WTC11 (cell line): ENCODE data around the gene ABAT. TPM values are rescaled to one million over a fixed set of nuclear protein-coding genes. Genes with fewer than 3 reads are reported as not detected.

Source experiments
- ATAC-seq: fragments of 200-7000 bp; cut with Tn5 transposase; 2 replicates; pipeline ENCODE4 v1.10.0; 2021; ENCODE audit warnings: mild to moderate bottlenecking, moderate library complexity
- CTCF ChIA-PET: fragments of 300-600 bp; sonication (Branson Sonifier 250); formaldehyde crosslinking; loops from one replicate; lab custom pipeline; 2021; ENCODE audit warnings: antibody characterized with exemption; lab: Charles Lee
- POLR2A ChIA-PET: fragments of 350-600 bp; sonication (Branson Sonifier 250); formaldehyde crosslinking; loops from one replicate; lab custom pipeline; 2021; ENCODE audit warnings: antibody characterized with exemption; lab: Charles Lee
- DNase-seq: peaks from one replicate; pipeline ENCODE4 v3.0.0; 2021; ENCODE audit warnings: low spot score
- H3K27ac Mint-ChIP-seq: 2 replicates; pipeline ENCODE4 v1.8.0; 2021; ENCODE audit warnings: mixed read lengths
- H3K27me3 Mint-ChIP-seq: 2 replicates; pipeline ENCODE4 v1.8.0; 2021; ENCODE audit warnings: low read depth, mild to moderate bottlenecking, moderate library complexity, mixed read lengths
- H3K36me3 Mint-ChIP-seq: 2 replicates; pipeline ENCODE4 v1.8.0; 2021; ENCODE audit warnings: mixed read lengths
- H3K4me1 Mint-ChIP-seq: 2 replicates; pipeline ENCODE4 v1.8.0; 2022; ENCODE audit warnings: mixed read lengths
- H3K4me3 Mint-ChIP-seq: 2 replicates; pipeline ENCODE4 v1.8.0; 2021; ENCODE audit warnings: mild to moderate bottlenecking, moderate library complexity, mixed read lengths
- H3K9me3 Mint-ChIP-seq: 2 replicates; pipeline ENCODE4 v1.8.0; 2021; ENCODE audit warnings: mixed read lengths
- ATF1 ChIP-seq: sonication (generic); formaldehyde crosslinking; IDR thresholded peaks from 2 replicates; pipeline ENCODE4 v1.8.1; 2023; ENCODE audit warnings: mild to moderate bottlenecking, moderate library complexity, missing genetic modification reagents
- ATF6 ChIP-seq: sonication (generic); formaldehyde crosslinking; IDR thresholded peaks from 2 replicates; pipeline ENCODE4 v1.8.1; 2023; ENCODE audit warnings: mild to moderate bottlenecking, missing genetic modification reagents
- ELF4 ChIP-seq: sonication (generic); formaldehyde crosslinking; IDR thresholded peaks from 2 replicates; pipeline ENCODE4 v1.8.1; 2022; ENCODE audit warnings: low read depth, mild to moderate bottlenecking, moderate library complexity, missing genetic modification reagents
- ERG ChIP-seq: fragments of 250-450 bp; sonication (Bioruptor Pico); IDR thresholded peaks from 2 replicates; pipeline ENCODE4 v1.8.0; 2021; ENCODE audit warnings: mild to moderate bottlenecking
- ETV6 ChIP-seq: sonication (generic); formaldehyde crosslinking; IDR thresholded peaks from 2 replicates; pipeline ENCODE4 v1.8.1; 2022; ENCODE audit warnings: mild to moderate bottlenecking, missing genetic modification reagents
- FOXP1 ChIP-seq: sonication (generic); formaldehyde crosslinking; IDR thresholded peaks from 2 replicates; pipeline ENCODE4 v1.8.0; 2022; ENCODE audit warnings: missing genetic modification reagents, mild to moderate bottlenecking, moderate library complexity, borderline replicate concordance
- FOXP4 ChIP-seq: sonication (generic); formaldehyde crosslinking; IDR thresholded peaks from 2 replicates; pipeline ENCODE4 v1.8.0; 2022; ENCODE audit warnings: mild to moderate bottlenecking, missing genetic modification reagents
- HMGA2 ChIP-seq: fragments of 250-450 bp; sonication (Bioruptor Pico); IDR thresholded peaks from 2 replicates; pipeline ENCODE4 v1.4.0; 2021; ENCODE audit warnings: mild to moderate bottlenecking, moderate library complexity
- JUN ChIP-seq: sonication (generic); formaldehyde crosslinking; IDR thresholded peaks from 2 replicates; pipeline ENCODE4 v1.8.0; 2023; ENCODE audit warnings: mild to moderate bottlenecking, missing genetic modification reagents
- MAX ChIP-seq: sonication (generic); formaldehyde crosslinking; IDR thresholded peaks from 2 replicates; pipeline ENCODE4 v1.8.0; 2022; ENCODE audit warnings: mild to moderate bottlenecking, missing genetic modification reagents
- NFE2L1 ChIP-seq: sonication (generic); formaldehyde crosslinking; IDR thresholded peaks from 2 replicates; pipeline ENCODE4 v1.8.1; 2023; ENCODE audit warnings: missing genetic modification reagents
- NR1H2 ChIP-seq: sonication (generic); formaldehyde crosslinking; IDR thresholded peaks from 2 replicates; pipeline ENCODE4 v1.9.0; 2021; ENCODE audit warnings: mild to moderate bottlenecking, moderate library complexity, missing genetic modification reagents
- NR3C1 ChIP-seq: sonication (generic); formaldehyde crosslinking; conservative IDR thresholded peaks from 2 replicates; pipeline ENCODE4 v1.8.1; 2023; ENCODE audit warnings: low read depth, mild to moderate bottlenecking, missing genetic modification reagents
- OVOL2 ChIP-seq: fragments of 250-450 bp; sonication (Bioruptor Pico); IDR thresholded peaks from 2 replicates; pipeline ENCODE4 v1.9.0; 2021; ENCODE audit warnings: mild to moderate bottlenecking, borderline replicate concordance
- TCF7 ChIP-seq: sonication (generic); formaldehyde crosslinking; IDR thresholded peaks from 2 replicates; pipeline ENCODE4 v1.8.0; 2022; ENCODE audit warnings: mild to moderate bottlenecking, low read depth, missing genetic modification reagents, moderate library complexity
- TEAD4 ChIP-seq: sonication (generic); formaldehyde crosslinking; IDR thresholded peaks from 2 replicates; pipeline ENCODE4 v1.8.0; 2022; ENCODE audit warnings: mild to moderate bottlenecking, missing genetic modification reagents
- USF2 ChIP-seq: sonication (generic); formaldehyde crosslinking; IDR thresholded peaks from 2 replicates; pipeline ENCODE4 v1.8.1; 2023; ENCODE audit warnings: mild to moderate bottlenecking, missing genetic modification reagents, moderate library complexity
- ZNF121 ChIP-seq: sonication (generic); formaldehyde crosslinking; IDR thresholded peaks from 2 replicates; pipeline ENCODE4 v1.8.0; 2023; ENCODE audit warnings: missing genetic modification reagents
- ZNF263 ChIP-seq: sonication (generic); formaldehyde crosslinking; IDR thresholded peaks from 2 replicates; pipeline ENCODE4 v1.8.1; 2022; ENCODE audit warnings: low read depth, mild to moderate bottlenecking, moderate library complexity, missing genetic modification reagents
- ZNF317 ChIP-seq: sonication (generic); formaldehyde crosslinking; IDR thresholded peaks from 2 replicates; pipeline ENCODE4 v1.8.1; 2023; ENCODE audit warnings: low read depth, mild to moderate bottlenecking, moderate library complexity, missing genetic modification reagents, borderline replicate concordance
- ZSCAN18 ChIP-seq: fragments of 250-450 bp; sonication (Bioruptor Pico); IDR thresholded peaks from 2 replicates; pipeline ENCODE4 v2.1.2; 2022; ENCODE audit warnings: mild to moderate bottlenecking, moderate library complexity
- total RNA-seq: library from RNA; stranded (reverse); gene quantifications from 3 replicates; pipeline ENCODE4 v1.2.3, GENCODE V29; 2021

Gene ABAT
- total RNA-seq, 1 experiment from 2014 or later, result 6.6 TPM

- peak; percentile 88; the same call in 1 of the 2 replicates for TF ChIP-seq NFE2L1
- peak; percentile 82; the same call in 1 of the 2 replicates for TF ChIP-seq TEAD4 (CRISPR knock-in tag)
- peak; percentile 77; the same call in 1 of the 2 replicates for TF ChIP-seq ELF4 (CRISPR knock-in tag)
- TF ChIP-seq ATF1 (CRISPR knock-in tag), result peak; percentile 67; the same call in 1 of the 2 replicates
- 0 out of 2 replicates have a peak, but pooled peaks have one; percentile 8 for TF ChIP-seq ZNF263 (CRISPR knock-in tag)
These were observed 123.2 kb downstream of the ABAT start, which contains the start of the genes PMM2 and TMEM186 (continued) for GRCh38 chr16:8797364-8798173.

GRCh38 chr16:8798174-8798527 is 123.7 kb downstream of the ABAT start:
- Mint-ChIP-seq H3K27ac (peak overlapping the region; percentile 53; the same call in 1 of the 2 replicates), H3K9me3 (no peaks in the 10 kb centered on the region), H3K36me3 (peaks cover 19% of the 10 kb centered on the region), H3K4me1 (peaks cover 22% of the 10 kb centered on the region), H3K27me3 (no peaks in the 10 kb centered on the region), H3K4me3 (peak overlapping the region; percentile 91)
- ChIA-PET CTCF (interaction anchor here (1.2 kb wide), 1 partner anchor 252 kb away, joined by 3 read pairs; no protein-coding TSS in a partner anchor), POLR2A (no interaction called here)
- DNase-seq, result no peak
- ATAC-seq, result no peak
- TF ChIP-seq ZNF263 (CRISPR knock-in tag) (0 out of 2 replicates have a peak, but pooled peaks have one; percentile 14), JUN (CRISPR knock-in tag) (no peak)

- no peaks in the 10 kb centered on the region for H3K9me3 Mint-ChIP-seq
- H3K4me3 Mint-ChIP-seq, result peak overlapping the region; percentile 91
- TF ChIP-seq OVOL2 (CRISPR knock-in tag) (no peak), MAX (CRISPR knock-in tag) (no peak), FOXP1 (no peak), HMGA2 (CRISPR knock-in tag) (no peak)
- CTCF ChIA-PET, result no interaction called here
- POLR2A ChIA-PET, result no interaction called here
- peak overlapping the region; percentile 53; the same call in 1 of the 2 replicates for H3K27ac Mint-ChIP-seq
- ATAC-seq (no peak), DNase-seq (no peak)
- peaks cover 22% of the 10 kb centered on the region for H3K36me3 Mint-ChIP-seq
- H3K4me1 Mint-ChIP-seq, result peaks cover 22% of the 10 kb centered on the region
- no peaks in the 10 kb centered on the region for H3K27me3 Mint-ChIP-seq
These were observed 124.2 kb downstream of the ABAT start for GRCh38 chr16:8798535-8799157.

GRCh38 chr16:8801701-8802100 is 127.3 kb downstream of the ABAT start:
- peaks cover 23% of the 10 kb centered on the region for H3K4me1 Mint-ChIP-seq
- peaks cover 41% of the 10 kb centered on the region for H3K36me3 Mint-ChIP-seq
- no peak overlapping the region for H3K4me3 Mint-ChIP-seq
- no peak for TF ChIP-seq ATF6 (CRISPR knock-in tag)
- no peak for TF ChIP-seq TEAD4 (CRISPR knock-in tag)
- TF ChIP-seq FOXP4 (CRISPR knock-in tag), result no peak
- TF ChIP-seq NR3C1 (CRISPR knock-in tag), result no peak
- no peak for TF ChIP-seq ETV6
- no peak for TF ChIP-seq ZNF121 (CRISPR knock-in tag)
- TF ChIP-seq TCF7 (CRISPR knock-in tag), result no peak
- TF ChIP-seq NR1H2 (CRISPR knock-in tag), result no peak
- no peak for TF ChIP-seq ERG (CRISPR knock-in tag)
- TF ChIP-seq ZSCAN18 (CRISPR knock-in tag), result no peak
- no peak for TF ChIP-seq ZNF317 (CRISPR knock-in tag)
- TF ChIP-seq USF2 (CRISPR knock-in tag), result no peak
- no peak for TF ChIP-seq FOXP1
- no peak for ATAC-seq
- CTCF ChIA-PET, result no interaction called here
- DNase-seq, result no peak
- H3K27me3 Mint-ChIP-seq, result no peaks in the 10 kb centered on the region
- H3K9me3 Mint-ChIP-seq, result no peaks in the 10 kb centered on the region
- POLR2A ChIA-PET, result no interaction called here
- no peak overlapping the region for H3K27ac Mint-ChIP-seq
